HepG2 (cell line): ENCODE data around the gene RUVBL1. TPM values are rescaled to one million over a fixed set of nuclear protein-coding genes. Genes with fewer than 3 reads are reported as not detected.

ENCODE experiments used
- ETV6 ChIP-seq: sonication (generic); formaldehyde crosslinking; conservative IDR thresholded peaks from 2 replicates; pipeline ENCODE4 v1.4.0; 2020; ENCODE audit warnings: missing genetic modification reagents
- KMT2A ChIP-seq: sonication (generic); formaldehyde crosslinking; IDR thresholded peaks from 2 replicates; pipeline ENCODE4 v1.4.0; 2020; ENCODE audit warnings: missing genetic modification reagents
- MED1 ChIP-seq: sonication (generic); formaldehyde crosslinking; IDR thresholded peaks from 2 replicates; pipeline ENCODE4 v1.4.0; 2020; ENCODE audit warnings: missing genetic modification reagents
- MNT ChIP-seq: fragments of 450-650 bp; IDR thresholded peaks from 2 replicates; pipeline ENCODE4 v1.6.1; 2016
- MXI1 ChIP-seq: IDR thresholded peaks from 3 replicates; pipeline ENCODE4 v1.6.1; 2012; ENCODE audit warnings: low read depth, low read length, inconsistent platforms, borderline replicate concordance
- PHF5A ChIP-seq: IDR thresholded peaks from one replicate; pipeline ENCODE4 v1.6.1; 2018; ENCODE audit warnings: low read depth, missing genetic modification reagents; ENCODE audit not compliant: unreplicated experiment
- PREB ChIP-seq: sonication (generic); formaldehyde crosslinking; IDR thresholded peaks from 2 replicates; pipeline ENCODE4 v1.4.0; 2020; ENCODE audit warnings: missing genetic modification reagents
- SNAPC5 ChIP-seq: sonication (generic); formaldehyde crosslinking; IDR thresholded peaks from 2 replicates; pipeline ENCODE4 v1.8.1; 2023; ENCODE audit warnings: mild to moderate bottlenecking, missing genetic modification reagents, borderline replicate concordance
- ZNF335 ChIP-seq: sonication (generic); formaldehyde crosslinking; IDR thresholded peaks from 2 replicates; pipeline ENCODE4 v1.4.0; 2020; ENCODE audit warnings: missing genetic modification reagents
- ZNF510 ChIP-seq: sonication (generic); formaldehyde crosslinking; IDR thresholded peaks from 2 replicates; pipeline ENCODE4 v1.4.0; 2020; ENCODE audit warnings: low read depth, mild to moderate bottlenecking, missing genetic modification reagents
- ZNF607 ChIP-seq: sonication (generic); formaldehyde crosslinking; IDR thresholded peaks from 2 replicates; pipeline ENCODE4 v1.5.1; 2020; ENCODE audit warnings: missing genetic modification reagents, mild to moderate bottlenecking, borderline replicate concordance
- ZNF614 ChIP-seq: IDR thresholded peaks from 2 replicates; pipeline ENCODE4 v1.6.1; 2018; ENCODE audit warnings: missing biosample characterization, missing genetic modification reagents, inconsistent platforms, borderline replicate concordance
- polyA plus RNA-seq, 8 experiments: library from polyadenylated mRNA; depleted of rRNA in 3 of 8; stranded (reverse) in 7 of 8; unstranded in 1 of 8; fragments of >200 nt; fragmentation: Illumina TruSeq in 4 of 8; extraction: Trizol in 4 of 8; gene quantifications; 2 replicates each; pipeline versions ENCODE4 v1.2.1 to v1.2.3, GENCODE V29; 2011 to 2016; ENCODE audit warnings: low read depth in 4 of 8, missing spikeins in 1 of 8, mixed read lengths in 1 of 8; ENCODE audit not compliant: insufficient read depth in 1 of 8
- total RNA-seq, 5 experiments: library from RNA; depleted of rRNA; stranded (reverse); fragments of >200 nt; fragmentation: Illumina TruSeq; extraction: Trizol; gene quantifications; 2 replicates each; pipeline ENCODE4 v1.2.3, GENCODE V29; 2016; ENCODE audit warnings: low read depth in 1 of 5
- TF ChIP-seq, protein P1 (sequence below): sonication (generic); formaldehyde crosslinking; IDR thresholded peaks from 2 replicates; pipeline ENCODE4 v1.4.0; 2020; ENCODE audit warnings: missing genetic modification reagents, low read depth, mild to moderate bottlenecking, borderline replicate concordance
- TF ChIP-seq, protein P2 (sequence below): sonication (generic); formaldehyde crosslinking; IDR thresholded peaks from 2 replicates; pipeline ENCODE4 v1.4.0; 2020; ENCODE audit warnings: missing genetic modification reagents
- TF ChIP-seq, protein P3 (sequence below): sonication (generic); formaldehyde crosslinking; IDR thresholded peaks from 2 replicates; pipeline ENCODE4 v1.4.0; 2020; ENCODE audit warnings: missing genetic modification reagents
- TF ChIP-seq, protein P4 (sequence below): conservative IDR thresholded peaks from 2 replicates; pipeline ENCODE4 v1.6.1; 2018; ENCODE audit warnings: missing genetic modification reagents
- TF ChIP-seq, protein P5 (sequence below): IDR thresholded peaks from 2 replicates; pipeline ENCODE4 v1.6.1; 2012; ENCODE audit warnings: inconsistent platforms

The RUVBL1 gene
- total and polyA plus RNA-seq, 2 of the 13 experiments (the other 11 are each of a cell fraction or from before 2014, with no cell fraction given) = 32.7 to 86.3 TPM

GRCh38 chr3:128153156-128154041 is 29.8 kb upstream of the RUVBL1 start, which contains the start of gene EEFSEC (continued):
- TF ChIP-seq ZNF510 (CRISPR knock-in tag) (no peak), PREB (CRISPR knock-in tag) (no peak), MED1 (CRISPR knock-in tag) (peak; percentile 90), KMT2A (CRISPR knock-in tag) (peak; percentile 98), MNT (no peak), SNAPC5 (CRISPR knock-in tag) (no peak), ZNF607 (peak; percentile 88), ZNF335 (peak; percentile 78; the same call in 1 of the 2 replicates), ETV6 (CRISPR knock-in tag) (0 out of 2 replicates have a peak, but pooled peaks have one; percentile 19), MXI1 (peak; percentile 63; the same call in 1 of the 3 replicates), ZNF614 (CRISPR knock-in tag) (peak; percentile 87; the same call in 1 of the 2 replicates), PHF5A (peak; percentile 32)
- TF ChIP-seq, protein P1, sequence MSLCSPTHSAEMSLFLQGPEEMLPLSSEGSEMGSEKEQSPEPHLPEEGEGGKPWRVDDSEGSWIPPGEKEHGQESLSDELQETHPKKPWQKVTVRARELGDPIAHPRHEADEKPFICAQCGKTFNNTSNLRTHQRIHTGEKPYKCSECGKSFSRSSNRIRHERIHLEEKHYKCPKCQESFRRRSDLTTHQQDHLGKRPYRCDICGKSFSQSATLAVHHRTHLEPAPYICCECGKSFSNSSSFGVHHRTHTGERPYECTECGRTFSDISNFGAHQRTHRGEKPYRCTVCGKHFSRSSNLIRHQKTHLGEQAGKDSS (CRISPR knock-in tag) = peak; percentile 93
- TF ChIP-seq, protein P2, sequence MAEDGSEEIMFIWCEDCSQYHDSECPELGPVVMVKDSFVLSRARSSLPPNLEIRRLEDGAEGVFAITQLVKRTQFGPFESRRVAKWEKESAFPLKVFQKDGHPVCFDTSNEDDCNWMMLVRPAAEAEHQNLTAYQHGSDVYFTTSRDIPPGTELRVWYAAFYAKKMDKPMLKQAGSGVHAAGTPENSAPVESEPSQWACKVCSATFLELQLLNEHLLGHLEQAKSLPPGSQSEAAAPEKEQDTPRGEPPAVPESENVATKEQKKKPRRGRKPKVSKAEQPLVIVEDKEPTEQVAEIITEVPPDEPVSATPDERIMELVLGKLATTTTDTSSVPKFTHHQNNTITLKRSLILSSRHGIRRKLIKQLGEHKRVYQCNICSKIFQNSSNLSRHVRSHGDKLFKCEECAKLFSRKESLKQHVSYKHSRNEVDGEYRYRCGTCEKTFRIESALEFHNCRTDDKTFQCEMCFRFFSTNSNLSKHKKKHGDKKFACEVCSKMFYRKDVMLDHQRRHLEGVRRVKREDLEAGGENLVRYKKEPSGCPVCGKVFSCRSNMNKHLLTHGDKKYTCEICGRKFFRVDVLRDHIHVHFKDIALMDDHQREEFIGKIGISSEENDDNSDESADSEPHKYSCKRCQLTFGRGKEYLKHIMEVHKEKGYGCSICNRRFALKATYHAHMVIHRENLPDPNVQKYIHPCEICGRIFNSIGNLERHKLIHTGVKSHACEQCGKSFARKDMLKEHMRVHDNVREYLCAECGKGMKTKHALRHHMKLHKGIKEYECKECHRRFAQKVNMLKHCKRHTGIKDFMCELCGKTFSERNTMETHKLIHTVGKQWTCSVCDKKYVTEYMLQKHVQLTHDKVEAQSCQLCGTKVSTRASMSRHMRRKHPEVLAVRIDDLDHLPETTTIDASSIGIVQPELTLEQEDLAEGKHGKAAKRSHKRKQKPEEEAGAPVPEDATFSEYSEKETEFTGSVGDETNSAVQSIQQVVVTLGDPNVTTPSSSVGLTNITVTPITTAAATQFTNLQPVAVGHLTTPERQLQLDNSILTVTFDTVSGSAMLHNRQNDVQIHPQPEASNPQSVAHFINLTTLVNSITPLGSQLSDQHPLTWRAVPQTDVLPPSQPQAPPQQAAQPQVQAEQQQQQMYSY = no peak
- TF ChIP-seq, protein P3, sequence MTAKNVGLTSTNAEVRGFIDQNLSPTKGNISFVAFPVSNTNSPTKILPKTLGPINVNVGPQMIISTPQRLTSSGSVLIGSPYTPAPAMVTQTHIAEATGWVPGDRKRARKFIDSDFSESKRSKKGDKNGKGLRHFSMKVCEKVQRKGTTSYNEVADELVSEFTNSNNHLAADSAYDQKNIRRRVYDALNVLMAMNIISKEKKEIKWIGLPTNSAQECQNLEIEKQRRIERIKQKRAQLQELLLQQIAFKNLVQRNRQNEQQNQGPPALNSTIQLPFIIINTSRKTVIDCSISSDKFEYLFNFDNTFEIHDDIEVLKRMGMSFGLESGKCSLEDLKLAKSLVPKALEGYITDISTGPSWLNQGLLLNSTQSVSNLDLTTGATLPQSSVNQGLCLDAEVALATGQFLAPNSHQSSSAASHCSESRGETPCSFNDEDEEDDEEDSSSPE (CRISPR knock-in tag) = peak; percentile 74
- TF ChIP-seq, protein P4, sequence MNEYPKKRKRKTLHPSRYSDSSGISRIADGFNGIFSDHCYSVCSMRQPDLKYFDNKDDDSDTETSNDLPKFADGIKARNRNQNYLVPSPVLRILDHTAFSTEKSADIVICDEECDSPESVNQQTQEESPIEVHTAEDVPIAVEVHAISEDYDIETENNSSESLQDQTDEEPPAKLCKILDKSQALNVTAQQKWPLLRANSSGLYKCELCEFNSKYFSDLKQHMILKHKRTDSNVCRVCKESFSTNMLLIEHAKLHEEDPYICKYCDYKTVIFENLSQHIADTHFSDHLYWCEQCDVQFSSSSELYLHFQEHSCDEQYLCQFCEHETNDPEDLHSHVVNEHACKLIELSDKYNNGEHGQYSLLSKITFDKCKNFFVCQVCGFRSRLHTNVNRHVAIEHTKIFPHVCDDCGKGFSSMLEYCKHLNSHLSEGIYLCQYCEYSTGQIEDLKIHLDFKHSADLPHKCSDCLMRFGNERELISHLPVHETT = peak; percentile 99
- TF ChIP-seq, protein P5, sequence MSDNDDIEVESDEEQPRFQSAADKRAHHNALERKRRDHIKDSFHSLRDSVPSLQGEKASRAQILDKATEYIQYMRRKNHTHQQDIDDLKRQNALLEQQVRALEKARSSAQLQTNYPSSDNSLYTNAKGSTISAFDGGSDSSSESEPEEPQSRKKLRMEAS = peak; percentile 72; the same call in 1 of the 2 replicates
